Measurements from ENCODE around the gene DNAH6. TPM values are rescaled to one million over a fixed set of nuclear protein-coding genes. Genes with fewer than 3 reads are reported as not detected.

Gene DNAH6
- total RNA-seq, 1 donor from 2014 or later: 5.5 TPM

- TF ChIP-seq CTCF (IDR thresholded peaks at IDR 0.05; ENCODE audit: unreplicated experiment): no peak
- Mint-ChIP-seq H3K4me1 (ENCODE audit: low read depth) (peaks cover 13% of the 10 kb centered on the region), H3K27me3 (no peaks in the 10 kb centered on the region), H3K36me3 (ENCODE audit: insufficient read depth) (peaks cover 4% of the 10 kb centered on the region), H3K27ac (no peak overlapping the region), H3K4me3 (ENCODE audit: low read depth) (no peak overlapping the region), H3K9me3 (ENCODE audit: low read depth) (peaks cover 9% of the 10 kb centered on the region)
- DNase-seq (ENCODE audit: low spot score, unreplicated experiment): no peak
Observed at GRCh38 chr2:84716564-84716963, 200.3 kb downstream of the DNAH6 start.

- no peak for DNase-seq (ENCODE audit: low spot score, unreplicated experiment)
- H3K4me3 Mint-ChIP-seq (ENCODE audit: low read depth): no peak overlapping the region
- H3K27ac Mint-ChIP-seq: no peak overlapping the region
- peaks cover 9% of the 10 kb centered on the region for H3K9me3 Mint-ChIP-seq (ENCODE audit: low read depth)
- no peaks in the 10 kb centered on the region for H3K27me3 Mint-ChIP-seq
- no peak for TF ChIP-seq CTCF (IDR thresholded peaks at IDR 0.05; ENCODE audit: unreplicated experiment)
- peaks cover 13% of the 10 kb centered on the region for H3K4me1 Mint-ChIP-seq (ENCODE audit: low read depth)
- H3K36me3 Mint-ChIP-seq (ENCODE audit: insufficient read depth): peaks cover 4% of the 10 kb centered on the region
Observed at GRCh38 chr2:84717302-84717701, 201.0 kb downstream of the DNAH6 start.

GRCh38 chr2:84719434-84719833 lies 203.1 kb downstream of the DNAH6 start:
- no peak for DNase-seq (ENCODE audit: low spot score, unreplicated experiment)
- Mint-ChIP-seq H3K27ac (no peak overlapping the region), H3K27me3 (no peaks in the 10 kb centered on the region), H3K36me3 (ENCODE audit: insufficient read depth) (peaks cover 4% of the 10 kb centered on the region), H3K4me1 (ENCODE audit: low read depth) (peaks cover 13% of the 10 kb centered on the region), H3K4me3 (ENCODE audit: low read depth) (no peak overlapping the region), H3K9me3 (ENCODE audit: low read depth) (peaks cover 9% of the 10 kb centered on the region)
- no peak for TF ChIP-seq CTCF (IDR thresholded peaks at IDR 0.05; ENCODE audit: unreplicated experiment)

- Mint-ChIP-seq H3K4me3 (ENCODE audit: low read depth) (no peak overlapping the region), H3K9me3 (ENCODE audit: low read depth) (peaks cover 4% of the 10 kb centered on the region), H3K27me3 (no peaks in the 10 kb centered on the region)
Observed at GRCh38 chr2:84723831-84724230, 207.5 kb downstream of the DNAH6 start.

GRCh38 chr2:84725717-84726116 lies 209.4 kb downstream of the DNAH6 start:
- H3K4me1 Mint-ChIP-seq (ENCODE audit: low read depth): no peaks in the 10 kb centered on the region
- H3K9me3 Mint-ChIP-seq (ENCODE audit: low read depth): peaks cover 1% of the 10 kb centered on the region
- H3K4me3 Mint-ChIP-seq (ENCODE audit: low read depth): no peak overlapping the region
- TF ChIP-seq CTCF (IDR thresholded peaks at IDR 0.05; ENCODE audit: unreplicated experiment): no peak
- DNase-seq (ENCODE audit: low spot score, unreplicated experiment): no peak
- H3K27ac Mint-ChIP-seq: no peak overlapping the region
- H3K27me3 Mint-ChIP-seq: no peaks in the 10 kb centered on the region
- H3K36me3 Mint-ChIP-seq (ENCODE audit: insufficient read depth): peaks cover 2% of the 10 kb centered on the region

More at GRCh38 chr2:84723831-84724230, 207.5 kb downstream of the DNAH6 start:
- DNase-seq (ENCODE audit: low spot score, unreplicated experiment): no peak
- Mint-ChIP-seq H3K27ac (no peak overlapping the region), H3K4me1 (ENCODE audit: low read depth) (no peaks in the 10 kb centered on the region), H3K36me3 (ENCODE audit: insufficient read depth) (peaks cover 4% of the 10 kb centered on the region)
- no peak for TF ChIP-seq CTCF (IDR thresholded peaks at IDR 0.05; ENCODE audit: unreplicated experiment)
